Body of pancreas (tissue), 4 donors: Measurements from ENCODE around the gene TRAM2. TPM values are rescaled to one million over a fixed set of nuclear protein-coding genes. Genes with fewer than 3 reads are reported as not detected.

Source experiments
- ATAC-seq: fragments of 150-250 bp; one replicate; pipeline ENCODE4 v1.9.1; 2016
- DNase-seq, 4 donors: peaks; one replicate each; pipeline ENCODE4 v3.0.0-alpha.2; 2019
- H3K27ac ChIP-seq, 4 donors: fragments of 200-600 bp; sonication (generic); 1 replicate in 3 of 4; 2 replicates in 1 of 4; pipeline versions ENCODE4 v1.5.1 to v1.6.1; 2016 to 2019; ENCODE audit warnings: mild to moderate bottlenecking in 1 of 4, mixed read lengths in 1 of 4, moderate library complexity in 1 of 4
- H3K27me3 ChIP-seq, 2 donors: fragments of 200-600 bp; sonication (generic); one replicate each; pipeline ENCODE4 v1.6.0; 2016; ENCODE audit warnings: mild to moderate bottlenecking in 1 of 2
- H3K36me3 ChIP-seq, 2 donors: fragments of 200-600 bp; sonication (generic); replicated peaks in 1 of 2; 2 replicates each; pipeline ENCODE4 v1.5.1; 2016; ENCODE audit warnings: low read depth in 2 of 2; ENCODE audit not compliant: insufficient read depth in 1 of 2
- H3K4me1 ChIP-seq: fragments of 200-600 bp; sonication (generic); one replicate; pipeline ENCODE4 v1.6.0; 2016
- H3K4me3 ChIP-seq, 2 donors: fragments of 200-600 bp; sonication (generic); 1 replicate in 1 of 2; 2 replicates in 1 of 2; pipeline ENCODE4 v1.5.1; 2016 to 2019
- H3K9me3 ChIP-seq, 3 donors: fragments of 200-600 bp; sonication (generic); 1 replicate in 2 of 3; 2 replicates in 1 of 3; pipeline ENCODE4 v1.5.1; 2016
- POLR2A ChIP-seq, 3 donors: fragments of 450-650 bp; IDR thresholded peaks; one replicate each; pipeline ENCODE4 v1.6.1; 2016; ENCODE audit warnings: antibody characterized with exemption in 3 of 3, mild to moderate bottlenecking in 2 of 3
- WGBS, 2 donors: methylation state at CpG; one replicate each; pipeline ENCODE4 v1.1.5; 2017; 5-methylcytosine and 5-hydroxymethylcytosine counted together
- intact Hi-C: fragments of 100-400 bp; cut with DNase I; formaldehyde crosslinking; loops from one replicate; pipeline ENCODE4 v1.15.1; 2023
- total RNA-seq, 2 donors: library from RNA; depleted of rRNA; stranded (reverse); fragments of >200 nt; gene quantifications; one replicate each; pipeline ENCODE4 v1.1.0, GENCODE V29; 2016
- TF ChIP-seq, protein P1 (sequence below), 7 experiments: fragments of 450-650 bp in 4 of 7; fragments of 200-600 bp in 3 of 7; sonication (generic) in 3 of 7; IDR thresholded peaks; one replicate each; pipeline ENCODE4 v1.5.1; 2016 to 2019; ENCODE audit warnings: antibody characterized with exemption in 7 of 7

TRAM2 gene
- total RNA-seq, 2 donors from 2014 or later, result 6.7 to 7.9 TPM

DNA sequence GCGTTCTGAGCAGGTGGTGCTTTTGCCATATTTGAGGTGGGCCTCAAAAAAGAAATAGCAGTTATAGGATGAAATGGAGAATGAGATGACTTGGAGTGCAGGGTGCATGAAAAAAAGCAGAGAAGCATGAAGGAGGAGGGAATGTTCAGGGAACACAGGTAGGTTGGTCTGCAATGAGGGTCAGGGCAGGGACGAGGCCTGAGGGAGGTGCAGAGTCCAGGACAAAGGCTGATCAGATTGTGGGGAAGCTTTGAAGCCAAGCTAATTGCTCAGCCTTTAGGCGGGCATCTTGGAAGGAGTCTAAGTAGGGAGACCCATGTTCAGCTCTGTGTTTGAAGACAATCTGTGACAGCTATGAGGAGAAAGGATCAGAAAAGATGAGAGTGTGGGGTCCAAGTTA, 12.0 kb downstream of the TRAM2 start:
- H3K4me1 ChIP-seq, result peaks cover 6% of the 10 kb centered on the region
- H3K36me3 ChIP-seq, result no peaks in the 10 kb centered on the region
- H3K4me3 ChIP-seq, result no peak overlapping the region
- ATAC-seq (no peak), DNase-seq (no peak)
- H3K27me3 ChIP-seq, result no peaks in the 10 kb centered on the region
- no peak overlapping the region for H3K27ac ChIP-seq
- no peaks in the 10 kb centered on the region for H3K9me3 ChIP-seq
- TF ChIP-seq, protein P1, sequence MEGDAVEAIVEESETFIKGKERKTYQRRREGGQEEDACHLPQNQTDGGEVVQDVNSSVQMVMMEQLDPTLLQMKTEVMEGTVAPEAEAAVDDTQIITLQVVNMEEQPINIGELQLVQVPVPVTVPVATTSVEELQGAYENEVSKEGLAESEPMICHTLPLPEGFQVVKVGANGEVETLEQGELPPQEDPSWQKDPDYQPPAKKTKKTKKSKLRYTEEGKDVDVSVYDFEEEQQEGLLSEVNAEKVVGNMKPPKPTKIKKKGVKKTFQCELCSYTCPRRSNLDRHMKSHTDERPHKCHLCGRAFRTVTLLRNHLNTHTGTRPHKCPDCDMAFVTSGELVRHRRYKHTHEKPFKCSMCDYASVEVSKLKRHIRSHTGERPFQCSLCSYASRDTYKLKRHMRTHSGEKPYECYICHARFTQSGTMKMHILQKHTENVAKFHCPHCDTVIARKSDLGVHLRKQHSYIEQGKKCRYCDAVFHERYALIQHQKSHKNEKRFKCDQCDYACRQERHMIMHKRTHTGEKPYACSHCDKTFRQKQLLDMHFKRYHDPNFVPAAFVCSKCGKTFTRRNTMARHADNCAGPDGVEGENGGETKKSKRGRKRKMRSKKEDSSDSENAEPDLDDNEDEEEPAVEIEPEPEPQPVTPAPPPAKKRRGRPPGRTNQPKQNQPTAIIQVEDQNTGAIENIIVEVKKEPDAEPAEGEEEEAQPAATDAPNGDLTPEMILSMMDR (IDR thresholded peaks at IDR 0.05), result no peak
- TF ChIP-seq POLR2A (IDR thresholded peaks at IDR 0.05), result no peak
- WGBS, 2 donors, result 88 to 92% methylated on average over 3 of the region's 3 CpGs
- intact Hi-C loops, result no loop called here

DNA sequence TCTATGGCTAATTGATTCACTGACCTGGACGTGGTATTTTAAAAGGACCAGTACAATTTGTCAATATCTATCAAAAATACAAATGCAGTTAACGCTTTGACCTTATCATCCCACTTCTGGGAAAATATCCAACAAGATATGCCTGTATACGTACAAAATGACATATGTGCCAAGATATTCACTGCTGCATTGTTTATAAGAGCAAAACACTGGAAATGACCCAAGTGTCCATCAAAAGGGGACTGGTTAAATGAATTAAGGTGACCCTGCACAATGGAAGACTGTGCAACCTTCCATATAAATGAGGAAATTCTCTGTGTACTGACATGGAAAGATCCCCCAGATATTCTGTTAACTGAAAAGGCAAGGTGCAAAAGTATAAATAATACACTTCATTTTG, 13.9 kb downstream of the TRAM2 start:
- TF ChIP-seq, protein P1 (IDR thresholded peaks at IDR 0.05), result no peak
- no peak for TF ChIP-seq POLR2A (IDR thresholded peaks at IDR 0.05)
- Histone ChIP-seq H3K27me3 (no peaks in the 10 kb centered on the region), H3K4me3 (no peak overlapping the region), H3K36me3 (no peaks in the 10 kb centered on the region), H3K4me1 (peaks cover 6% of the 10 kb centered on the region), H3K27ac (no peak overlapping the region), H3K9me3 (no peaks in the 10 kb centered on the region)
- no peak for DNase-seq
- intact Hi-C loops, result no loop called here
- WGBS, 2 donors, result 11 to 19% methylated on average over 3 of the region's 3 CpGs
- ATAC-seq, result no peak

DNA sequence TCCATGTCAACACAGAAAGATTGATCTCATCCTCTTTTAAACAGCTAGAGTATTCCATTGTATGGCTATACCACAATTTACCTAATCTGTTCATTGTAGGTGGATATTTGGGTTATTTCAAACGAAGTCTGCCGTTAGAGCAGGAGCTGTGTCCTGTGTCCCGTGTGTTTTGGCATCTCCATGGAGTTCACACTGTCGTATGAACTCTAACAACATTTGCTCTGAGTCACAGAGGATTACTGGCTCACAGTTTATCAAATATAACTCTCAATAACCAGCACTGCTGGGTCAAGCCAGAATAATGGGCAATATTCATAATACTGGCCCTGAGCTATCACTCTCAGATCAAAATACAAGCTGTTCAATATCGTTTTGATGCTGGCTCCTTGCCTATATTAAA, 16.4 kb downstream of the TRAM2 start:
- ATAC-seq (no peak), DNase-seq (no peak)
- no peak overlapping the region for H3K4me3 ChIP-seq
- H3K36me3 ChIP-seq, result no peaks in the 10 kb centered on the region
- intact Hi-C loops, result no loop called here
- H3K27me3 ChIP-seq, result no peaks in the 10 kb centered on the region
- no peaks in the 10 kb centered on the region for H3K9me3 ChIP-seq
- TF ChIP-seq, protein P1 (IDR thresholded peaks at IDR 0.05), result no peak
- TF ChIP-seq POLR2A (IDR thresholded peaks at IDR 0.05), result no peak
- no peak overlapping the region for H3K27ac ChIP-seq
- peaks cover 6% of the 10 kb centered on the region for H3K4me1 ChIP-seq
- 57 to 59% methylated on average over 5 of the region's 5 CpGs for WGBS, 2 donors

DNA sequence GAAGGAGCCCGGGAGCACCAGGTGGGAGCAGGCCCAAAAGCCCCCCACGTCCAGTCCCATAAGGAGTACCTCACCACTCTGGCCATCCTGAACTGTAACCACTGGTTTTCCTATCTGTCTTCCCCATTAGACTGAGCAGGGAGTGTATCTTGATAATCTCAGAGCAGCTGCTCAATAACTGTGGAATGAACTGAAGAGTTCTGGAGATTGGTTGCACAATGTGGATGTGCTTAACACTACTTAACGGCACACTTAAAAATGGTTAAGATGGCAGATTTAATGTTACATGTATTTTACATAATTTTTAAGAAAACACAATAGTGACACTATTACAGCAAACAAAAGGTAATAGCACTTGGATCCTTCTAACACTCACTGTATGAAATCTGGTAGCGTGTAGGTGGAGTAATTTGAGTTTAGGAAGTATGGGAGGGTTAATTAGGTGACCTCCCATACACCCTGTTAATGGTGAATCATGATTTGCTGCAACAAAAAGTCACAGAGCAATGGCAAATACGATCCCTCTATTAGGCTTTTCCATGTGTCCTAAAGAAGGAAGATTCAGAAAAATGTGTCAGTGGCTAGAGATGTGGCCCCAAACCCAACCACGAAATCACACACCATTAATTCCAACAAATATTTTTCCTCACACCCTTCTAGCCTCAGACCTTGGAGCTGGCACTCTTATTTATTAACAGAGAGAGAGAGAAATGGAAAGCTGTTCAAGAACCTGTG, 18.4 kb downstream of the TRAM2 start:
- WGBS, 2 donors, result 79 to 85% methylated on average over 6 of the region's 6 CpGs
- TF ChIP-seq, protein P1 (IDR thresholded peaks at IDR 0.05), result no peak
- no peak for TF ChIP-seq POLR2A (IDR thresholded peaks at IDR 0.05)
- Histone ChIP-seq H3K9me3 (no peaks in the 10 kb centered on the region), H3K4me3 (no peak overlapping the region), H3K36me3 (no peaks in the 10 kb centered on the region), H3K27ac (no peak overlapping the region), H3K4me1 (peaks cover 10% of the 10 kb centered on the region), H3K27me3 (no peaks in the 10 kb centered on the region)
- intact Hi-C loops, result no loop called here
- ATAC-seq (no peak), DNase-seq (no peak)
